ENCODE data around the gene ZNF446. TPM values are rescaled to one million over a fixed set of nuclear protein-coding genes. Genes with fewer than 3 reads are reported as not detected.
A peak's percentile ranks its signal among the peaks of the same experiment; 100 is the strongest.

Gene ZNF446
- polyA plus RNA-seq, 3 donors: 2.0 to 6.2 (median 2.2) TPM

GRCh38 chr19:58519087-58519354 lies 42.9 kb downstream of the ZNF446 start:
- Mint-ChIP-seq H3K27ac (peak overlapping the region; percentile 95 to 99 (median 98)), H3K9me3 (peaks cover 0 to 3% (median 0%) of the 10 kb centered on the region in 7 donors), H3K27me3 (ENCODE audit: low read depth in 3 of 3) (peaks cover 0 to 1% (median 0%) of the 10 kb centered on the region in 3 donors), H3K4me1 (peaks cover 41% of the 10 kb centered on the region), H3K36me3 (peaks cover 19 to 26% of the 10 kb centered on the region in 2 donors), H3K4me3 (peak overlapping the region; percentile 92 to 93)
- peaks cover 34 to 36% of the 10 kb centered on the region in 2 donors for H3K4me1 ChIP-seq (ENCODE audit: control insufficient read depth in 1 of 2, insufficient read depth in 2 of 2, low read length in 2 of 2)
- H3K36me3 ChIP-seq (replicated peaks in 1 of 2; ENCODE audit: control insufficient read depth in 1 of 2, insufficient read depth in 2 of 2, low read length in 2 of 2): peaks cover 17 to 20% of the 10 kb centered on the region in 2 donors
- peak; percentile 34 to 59 (median 41) for DNase-seq
- H3K4me2 ChIP-seq (replicated peaks; ENCODE audit: extremely low read depth, low read length, poor library complexity, severe bottlenecking): peak overlapping the region; percentile 96
- H3K27me3 ChIP-seq (ENCODE audit: control insufficient read depth in 2 of 2, insufficient read depth in 2 of 2, low read length in 2 of 2): no peaks in the 10 kb centered on the region
- intact Hi-C loops (cut with micrococcal nuclease): loop anchor here in 1 of 2 donors (2.0 kb wide), 2 partner anchors 18 to 54 kb away; partner anchors contain the start of gene MZF1
- peak overlapping the region; percentile 94 for H3K9ac ChIP-seq (ENCODE audit: insufficient read depth, low read length, poor library complexity, severe bottlenecking)
- peak overlapping the region; percentile 57 to 90 (median 86) for H3K4me3 ChIP-seq (replicated peaks in 1 of 3; ENCODE audit: low read depth in 2 of 3, low read length in 3 of 3)
- H2AFZ ChIP-seq (ENCODE audit: insufficient read depth, low read depth, low read length, poor library complexity, severe bottlenecking): peak overlapping the region; percentile 96
- H3K9me3 ChIP-seq (replicated peaks in 1 of 2; ENCODE audit: control insufficient read depth in 1 of 2, insufficient read depth in 1 of 2, low read length in 2 of 2): no peaks in the 10 kb centered on the region
- H3K79me2 ChIP-seq (ENCODE audit: insufficient read depth, low read length): peaks cover 44% of the 10 kb centered on the region
- H4K20me1 ChIP-seq (ENCODE audit: insufficient read depth, low read length): peaks cover 40% of the 10 kb centered on the region
- WGBS (ENCODE audit: insufficient coverage): 0% methylated on average over 14 of the region's 14 CpGs
- TF ChIP-seq, protein P1, sequence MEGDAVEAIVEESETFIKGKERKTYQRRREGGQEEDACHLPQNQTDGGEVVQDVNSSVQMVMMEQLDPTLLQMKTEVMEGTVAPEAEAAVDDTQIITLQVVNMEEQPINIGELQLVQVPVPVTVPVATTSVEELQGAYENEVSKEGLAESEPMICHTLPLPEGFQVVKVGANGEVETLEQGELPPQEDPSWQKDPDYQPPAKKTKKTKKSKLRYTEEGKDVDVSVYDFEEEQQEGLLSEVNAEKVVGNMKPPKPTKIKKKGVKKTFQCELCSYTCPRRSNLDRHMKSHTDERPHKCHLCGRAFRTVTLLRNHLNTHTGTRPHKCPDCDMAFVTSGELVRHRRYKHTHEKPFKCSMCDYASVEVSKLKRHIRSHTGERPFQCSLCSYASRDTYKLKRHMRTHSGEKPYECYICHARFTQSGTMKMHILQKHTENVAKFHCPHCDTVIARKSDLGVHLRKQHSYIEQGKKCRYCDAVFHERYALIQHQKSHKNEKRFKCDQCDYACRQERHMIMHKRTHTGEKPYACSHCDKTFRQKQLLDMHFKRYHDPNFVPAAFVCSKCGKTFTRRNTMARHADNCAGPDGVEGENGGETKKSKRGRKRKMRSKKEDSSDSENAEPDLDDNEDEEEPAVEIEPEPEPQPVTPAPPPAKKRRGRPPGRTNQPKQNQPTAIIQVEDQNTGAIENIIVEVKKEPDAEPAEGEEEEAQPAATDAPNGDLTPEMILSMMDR (IDR thresholded peaks at IDR 0.05): peak; percentile 56
- H3K27ac ChIP-seq (ENCODE audit: low read depth in 1 of 2, low read length in 2 of 2): peak overlapping the region; percentile 90 to 93

- Mint-ChIP-seq H3K4me3 (peak within 1 kb of the TSS; percentile 92 to 93), H3K27ac (peak within 1 kb of the TSS; percentile 95 to 99 (median 98)), H3K9me3 (peaks cover 0 to 3% (median 0%) of the 10 kb centered on the region in 7 donors), H3K27me3 (ENCODE audit: low read depth in 3 of 3) (peaks cover 0 to 1% (median 0%) of the 10 kb centered on the region in 3 donors), H3K4me1 (peaks cover 36% of the 10 kb centered on the region), H3K36me3 (peaks cover 19 to 26% of the 10 kb centered on the region in 2 donors)
- Histone ChIP-seq H3K27me3 (ENCODE audit: control insufficient read depth in 2 of 2, insufficient read depth in 2 of 2, low read length in 2 of 2) (no peaks in the 10 kb centered on the region), H3K4me1 (ENCODE audit: control insufficient read depth in 1 of 2, insufficient read depth in 2 of 2, low read length in 2 of 2) (peaks cover 30 to 31% of the 10 kb centered on the region in 2 donors), H3K4me2 (replicated peaks; ENCODE audit: extremely low read depth, low read length, poor library complexity, severe bottlenecking) (peak within 1 kb of the TSS; percentile 96), H3K9ac (ENCODE audit: insufficient read depth, low read length, poor library complexity, severe bottlenecking) (peak within 1 kb of the TSS; percentile 94), H4K20me1 (ENCODE audit: insufficient read depth, low read length) (peaks cover 36% of the 10 kb centered on the region), H3K9me3 (replicated peaks in 1 of 2; ENCODE audit: control insufficient read depth in 1 of 2, insufficient read depth in 1 of 2, low read length in 2 of 2) (no peaks in the 10 kb centered on the region), H3K79me2 (ENCODE audit: insufficient read depth, low read length) (peaks cover 40% of the 10 kb centered on the region), H3K36me3 (replicated peaks in 1 of 2; ENCODE audit: control insufficient read depth in 1 of 2, insufficient read depth in 2 of 2, low read length in 2 of 2) (peaks cover 17 to 20% of the 10 kb centered on the region in 2 donors), H3K27ac (ENCODE audit: low read depth in 1 of 2, low read length in 2 of 2) (peak within 1 kb of the TSS; percentile 90 to 93), H2AFZ (ENCODE audit: insufficient read depth, low read depth, low read length, poor library complexity, severe bottlenecking) (peak within 1 kb of the TSS; percentile 96), H3K4me3 (replicated peaks in 1 of 3; ENCODE audit: low read depth in 2 of 3, low read length in 3 of 3) (peak within 1 kb of the TSS; percentile 57 to 90 (median 86))
- under 1% methylated on average over 77 of the region's 87 CpGs for WGBS (ENCODE audit: insufficient coverage)
- TF ChIP-seq, protein P1 (IDR thresholded peaks at IDR 0.05): peak; percentile 79
- intact Hi-C loops (cut with micrococcal nuclease): loop anchor here in 1 of 2 donors (2.0 kb wide), 2 partner anchors 19 to 53 kb away; partner anchors contain the start of gene MZF1
- DNase-seq: peak; percentile 93 to 94 (median 93)
Observed at GRCh38 chr19:58519355-58520256, 43.5 kb downstream of the ZNF446 start, which contains the start of gene ZBTB45. Gene ZBTB45, minus strand, starts transcription at chr19:58519810. Its CDS starts 2,137 bp downstream, at chr19:58517673.

All from CD14-positive monocyte (primary cell).